DMS114 treated with DMSO at 0.1 percent for 48 hours (cell line): Measurements from ENCODE around the gene PTGIS.
"Not testable (repeated sequence)": the region's sequence is repeated elsewhere in the genome, so short reads cannot be mapped to it uniquely, and the experiment has no call there.

Source experiments
- DNase-seq: peaks from one replicate; lab custom pipeline; 2025; ENCODE audit not compliant: unreplicated experiment; lab: John Stamatoyannopoulos, UW

The PTGIS gene

GRCh38 chr20:49567421-49568277, at the start of gene PTGIS:
PTGIS (minus strand) TSS chr20:49568137; CDS start chr20:49568116, 21 bp downstream.
- DNase-seq = no peak

- DNase-seq = not testable (repeated sequence)
Observed at GRCh38 chr20:49617394-49617793, 49.5 kb upstream of the PTGIS start.

GRCh38 chr20:49616154-49617007, 48.4 kb upstream of the PTGIS start:
- DNase-seq = no peak

- DNase-seq = no peak
Observed at GRCh38 chr20:49615401-49616153, 47.6 kb upstream of the PTGIS start.

- DNase-seq = not testable (repeated sequence)
Observed at GRCh38 chr20:49615051-49615400, 47.1 kb upstream of the PTGIS start.

GRCh38 chr20:49614338-49615050, 46.6 kb upstream of the PTGIS start:
- DNase-seq = no peak

- DNase-seq = no peak
Observed at GRCh38 chr20:49612127-49612738, 44.3 kb upstream of the PTGIS start.

- not testable (repeated sequence) for DNase-seq
Observed at GRCh38 chr20:49611539-49612126, 43.7 kb upstream of the PTGIS start.

- peak; percentile 84 for DNase-seq
Observed at GRCh38 chr20:49610691-49611538, 43.0 kb upstream of the PTGIS start.

- peak; percentile 71 for DNase-seq
Observed at GRCh38 chr20:49608752-49609670, 41.1 kb upstream of the PTGIS start.

GRCh38 chr20:49607568-49607967, 39.6 kb upstream of the PTGIS start:
- no peak for DNase-seq

GRCh38 chr20:49603209-49603627, 35.3 kb upstream of the PTGIS start:
- peak; percentile 69 for DNase-seq

- no peak for DNase-seq
Observed at GRCh38 chr20:49602345-49603208, 34.6 kb upstream of the PTGIS start.

GRCh38 chr20:49601153-49601924, 33.4 kb upstream of the PTGIS start:
- no peak for DNase-seq

GRCh38 chr20:49599746-49600113, 31.8 kb upstream of the PTGIS start:
- DNase-seq = no peak

- no peak for DNase-seq
Observed at GRCh38 chr20:49597825-49598395, 30.0 kb upstream of the PTGIS start.
